ENCODE data around the gene CALN1.

The CALN1 gene

GRCh38 chr7:72325561-72325960, 86.6 kb downstream of the CALN1 start:
- DNase-seq (ENCODE audit: low read depth in 3 of 3): no peak

GRCh38 chr7:72321637-72322036, 90.5 kb downstream of the CALN1 start:
- no peak for DNase-seq (ENCODE audit: low read depth in 3 of 3)

- DNase-seq (ENCODE audit: low read depth in 3 of 3): no peak
Observed at GRCh38 chr7:72321081-72321480, 91.1 kb downstream of the CALN1 start.

GRCh38 chr7:72317341-72317740, 94.8 kb downstream of the CALN1 start:
- no peak for DNase-seq (ENCODE audit: low read depth in 3 of 3)

- DNase-seq (ENCODE audit: low read depth in 3 of 3): no peak
Observed at GRCh38 chr7:72316148-72316547, 96.0 kb downstream of the CALN1 start.

- no peak for DNase-seq (ENCODE audit: low read depth in 3 of 3)
Observed at GRCh38 chr7:72313906-72314305, 98.2 kb downstream of the CALN1 start.

GRCh38 chr7:72310301-72310700, 101.8 kb downstream of the CALN1 start:
- DNase-seq (ENCODE audit: low read depth in 3 of 3): no peak

- no peak for DNase-seq (ENCODE audit: low read depth in 3 of 3)
Observed at GRCh38 chr7:72309476-72309875, 102.7 kb downstream of the CALN1 start.

- no peak for DNase-seq (ENCODE audit: low read depth in 3 of 3)
Observed at GRCh38 chr7:72308986-72309385, 103.2 kb downstream of the CALN1 start.

- no peak for DNase-seq (ENCODE audit: low read depth in 3 of 3)
Observed at GRCh38 chr7:72307566-72307965, 104.6 kb downstream of the CALN1 start.

GRCh38 chr7:72298912-72299311, 113.2 kb downstream of the CALN1 start:
- no peak for DNase-seq (ENCODE audit: low read depth in 3 of 3)

GRCh38 chr7:72298091-72298490, 114.0 kb downstream of the CALN1 start:
- DNase-seq (ENCODE audit: low read depth in 3 of 3): no peak

GRCh38 chr7:72297636-72298035, 114.5 kb downstream of the CALN1 start:
- DNase-seq (ENCODE audit: low read depth in 3 of 3): no peak

- no peak for DNase-seq (ENCODE audit: low read depth in 3 of 3)
Observed at GRCh38 chr7:72292794-72293193, 119.3 kb downstream of the CALN1 start.

GRCh38 chr7:72292118-72292517, 120.0 kb downstream of the CALN1 start:
- DNase-seq (ENCODE audit: low read depth in 3 of 3): no peak

GRCh38 chr7:72286519-72286918, 125.6 kb downstream of the CALN1 start:
- DNase-seq (ENCODE audit: low read depth in 3 of 3): no peak

- DNase-seq (ENCODE audit: low read depth in 3 of 3): no peak
Observed at GRCh38 chr7:72283309-72283708, 128.8 kb downstream of the CALN1 start.

- no peak for DNase-seq (ENCODE audit: low read depth in 3 of 3)
Observed at GRCh38 chr7:72281308-72281707, 130.8 kb downstream of the CALN1 start.

GRCh38 chr7:72279203-72279602, 132.9 kb downstream of the CALN1 start:
- no peak for DNase-seq (ENCODE audit: low read depth in 3 of 3)

GRCh38 chr7:72278550-72278949, 133.6 kb downstream of the CALN1 start:
- no peak for DNase-seq (ENCODE audit: low read depth in 3 of 3)

- no peak for DNase-seq (ENCODE audit: low read depth in 3 of 3)
Observed at GRCh38 chr7:72275382-72276070, 136.6 kb downstream of the CALN1 start.

- no peak for DNase-seq (ENCODE audit: low read depth in 3 of 3)
Observed at GRCh38 chr7:72272479-72272878, 139.7 kb downstream of the CALN1 start.

GRCh38 chr7:72268796-72269195, 143.3 kb downstream of the CALN1 start:
- DNase-seq (ENCODE audit: low read depth in 3 of 3): no peak

GRCh38 chr7:72268090-72268489, 144.0 kb downstream of the CALN1 start:
- DNase-seq (ENCODE audit: low read depth in 3 of 3): no peak
